NCI-H2196 (cell line): ENCODE data around the gene MIEF2.
A peak's percentile ranks its signal among the peaks of the same experiment; 100 is the strongest.

Experiments used
- DNase-seq: peaks from one replicate; lab custom pipeline; 2025; ENCODE audit not compliant: unreplicated experiment; lab: John Stamatoyannopoulos, UW

MIEF2 gene

DNA sequence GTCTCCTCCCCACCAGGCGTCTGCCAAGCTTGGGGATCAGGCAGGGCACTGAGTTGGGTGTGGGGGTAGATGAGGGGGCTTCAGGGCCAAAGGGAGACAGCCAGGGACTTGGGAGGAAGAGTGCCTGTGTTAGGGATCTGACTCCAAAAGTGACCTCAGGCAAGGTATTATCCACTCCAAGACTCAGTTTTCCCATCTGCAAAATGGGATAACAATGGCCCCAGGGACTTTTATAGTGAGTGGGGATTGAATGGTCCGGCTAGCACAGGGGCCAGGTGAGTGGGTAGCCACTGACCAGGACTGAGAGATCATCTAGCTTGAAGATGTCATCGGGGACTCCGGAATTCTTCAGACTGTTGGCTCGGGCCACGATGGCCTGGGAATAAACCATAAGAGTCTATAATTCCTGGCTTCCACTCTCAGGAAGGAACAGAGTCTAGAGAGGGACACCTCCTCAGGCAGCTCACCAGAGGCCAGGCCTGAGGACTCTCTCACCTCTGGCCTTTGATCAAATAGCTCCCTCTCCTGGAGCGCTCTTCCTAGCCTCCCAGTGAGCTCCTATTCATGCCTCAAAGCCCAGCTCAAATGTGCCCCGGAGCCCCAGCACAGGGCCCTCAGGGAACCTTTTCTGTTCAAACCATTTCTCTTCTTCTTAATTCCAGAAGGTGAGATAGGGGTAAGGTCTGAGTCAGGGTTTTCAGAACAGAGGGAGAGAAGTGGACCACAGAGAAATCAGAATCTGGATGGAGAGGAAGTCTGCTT lies 5.4 kb upstream of the MIEF2 start:
- DNase-seq = no peak

DNA sequence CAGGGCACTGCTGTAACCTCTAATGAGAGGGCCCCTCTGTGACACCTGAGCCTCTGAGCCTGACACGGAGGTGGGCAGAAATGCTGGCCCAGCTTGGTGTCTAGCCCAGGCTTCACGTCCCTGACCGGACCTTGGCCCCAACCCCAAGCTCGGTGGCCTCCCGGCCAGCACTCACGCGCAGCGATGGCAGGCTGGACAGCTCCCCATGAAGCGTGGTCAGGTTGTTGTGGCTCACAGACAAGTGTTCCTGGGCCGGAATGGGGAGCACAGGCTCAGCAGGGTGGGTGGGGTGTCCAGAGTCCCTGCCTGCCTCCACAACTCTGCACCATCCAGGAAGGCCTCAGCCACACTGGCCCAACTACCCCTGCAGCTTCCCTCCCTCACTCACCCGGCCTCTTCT lies 4.1 kb upstream of the MIEF2 start:
- no peak for DNase-seq

DNA sequence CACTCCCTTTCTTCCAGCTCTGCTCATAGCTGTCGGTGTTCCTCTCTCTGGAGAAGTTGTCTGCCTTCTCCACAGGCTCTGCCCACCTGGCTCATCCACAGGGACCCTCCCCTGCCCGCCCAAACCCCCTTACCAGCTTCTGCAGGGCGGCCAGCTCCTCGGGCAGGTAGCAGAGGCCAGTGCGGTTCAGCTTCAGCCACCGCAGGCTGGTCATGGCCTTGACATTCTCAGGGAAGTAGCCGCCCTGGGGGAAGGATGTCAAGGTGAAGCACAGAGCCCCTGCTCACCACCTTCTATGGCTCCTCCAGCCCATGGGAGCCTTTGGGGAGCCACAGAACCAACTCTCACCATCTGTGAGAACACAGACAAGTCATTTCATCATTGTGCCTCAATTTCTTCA lies 3.7 kb upstream of the MIEF2 start:
- DNase-seq = no peak

DNA sequence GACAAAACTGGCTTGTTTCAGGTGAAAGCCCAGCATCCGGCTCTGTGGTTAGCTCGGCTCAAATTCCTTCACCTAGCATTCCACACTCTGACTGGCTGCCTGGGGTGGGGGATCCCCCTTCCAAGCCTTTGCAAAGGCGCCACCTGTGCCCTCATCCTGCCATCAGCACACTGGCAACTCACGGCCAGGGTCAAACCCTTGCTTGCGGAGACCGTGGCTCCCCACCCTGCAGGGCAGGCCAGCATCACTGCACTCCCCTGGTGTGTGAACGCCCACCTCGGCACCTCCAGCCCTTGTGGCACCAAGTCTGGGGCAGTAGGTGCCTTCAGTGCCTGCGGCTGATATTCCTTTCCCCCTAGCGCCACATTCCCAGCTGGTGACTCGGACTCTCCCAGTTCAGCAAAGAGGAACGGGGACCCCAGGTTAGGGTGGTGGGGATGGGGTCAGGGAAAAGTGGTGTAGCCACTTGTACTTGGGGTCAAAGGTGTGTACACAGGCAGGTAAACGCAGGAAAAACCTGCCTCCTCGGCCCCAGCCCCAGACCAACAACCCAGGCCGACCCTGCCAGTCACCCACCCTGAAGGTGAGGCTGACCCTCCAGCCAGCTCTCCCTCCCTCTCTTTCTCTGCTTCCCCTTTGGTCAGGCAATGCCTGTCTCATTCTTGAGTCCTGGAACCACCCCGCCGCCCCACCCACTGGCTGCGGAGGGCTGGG lies 3.0 kb upstream of the MIEF2 start:
- no peak for DNase-seq

DNA sequence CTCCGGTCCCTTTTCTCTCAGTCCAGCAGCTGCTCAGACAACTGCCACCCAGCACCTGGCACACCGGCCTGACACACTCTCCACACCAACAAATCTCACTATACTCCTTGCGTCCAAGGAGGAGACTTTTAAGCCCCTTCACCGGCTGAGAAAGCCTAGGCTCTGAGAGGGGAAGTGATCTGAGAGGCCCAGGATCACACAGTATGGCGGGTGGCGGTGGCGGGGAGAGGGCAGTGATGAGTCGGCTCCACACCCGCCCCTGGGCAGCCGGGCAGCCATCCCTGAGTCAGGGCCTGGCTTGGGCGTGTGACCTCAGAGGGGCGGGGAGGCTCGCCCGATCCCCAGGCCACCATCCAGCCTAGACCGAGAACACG lies 2.5 kb upstream of the MIEF2 start:
- DNase-seq = peak; percentile 28

DNA sequence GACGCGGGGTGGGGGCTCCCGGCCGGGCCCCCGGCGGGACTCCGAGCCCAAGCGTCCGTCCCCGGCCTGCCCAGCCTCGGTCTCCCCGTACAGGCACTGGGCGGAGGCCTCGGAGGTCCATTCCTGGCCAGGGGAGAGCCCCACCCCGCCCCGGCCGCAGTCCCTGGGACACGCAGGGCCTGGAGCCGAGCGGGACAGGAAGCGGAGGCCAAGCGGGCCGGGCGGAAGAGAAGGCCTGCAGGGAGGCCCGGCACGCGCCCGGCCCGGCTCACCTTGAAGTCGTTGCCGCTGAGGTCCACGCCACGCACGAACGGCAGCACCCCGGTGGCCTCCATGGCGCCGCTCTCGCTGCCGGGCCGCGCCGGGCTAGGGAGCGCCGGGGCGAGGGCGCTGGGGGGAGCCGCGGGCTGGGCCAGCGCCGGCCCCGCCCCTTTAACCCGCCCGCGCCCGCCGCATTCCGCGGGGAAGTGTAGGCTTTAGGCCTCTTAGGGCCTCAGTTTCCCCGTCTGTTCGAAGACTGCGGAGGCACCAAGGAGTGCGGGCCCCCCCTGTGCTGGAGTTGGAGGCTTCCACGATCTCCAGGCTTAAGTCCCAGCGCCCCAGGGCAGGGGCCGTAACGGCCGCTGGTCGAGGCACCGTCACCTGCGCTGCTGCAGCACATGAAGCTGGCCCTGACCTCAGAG lies 2.0 kb upstream of the MIEF2 start, which contains the start of gene FLII:
Gene FLII (minus strand): TSS at position 383 of the 683 bp plus-strand sequence. CDS start 48 bp downstream, at position 335.
- peak; percentile 19 for DNase-seq

DNA sequence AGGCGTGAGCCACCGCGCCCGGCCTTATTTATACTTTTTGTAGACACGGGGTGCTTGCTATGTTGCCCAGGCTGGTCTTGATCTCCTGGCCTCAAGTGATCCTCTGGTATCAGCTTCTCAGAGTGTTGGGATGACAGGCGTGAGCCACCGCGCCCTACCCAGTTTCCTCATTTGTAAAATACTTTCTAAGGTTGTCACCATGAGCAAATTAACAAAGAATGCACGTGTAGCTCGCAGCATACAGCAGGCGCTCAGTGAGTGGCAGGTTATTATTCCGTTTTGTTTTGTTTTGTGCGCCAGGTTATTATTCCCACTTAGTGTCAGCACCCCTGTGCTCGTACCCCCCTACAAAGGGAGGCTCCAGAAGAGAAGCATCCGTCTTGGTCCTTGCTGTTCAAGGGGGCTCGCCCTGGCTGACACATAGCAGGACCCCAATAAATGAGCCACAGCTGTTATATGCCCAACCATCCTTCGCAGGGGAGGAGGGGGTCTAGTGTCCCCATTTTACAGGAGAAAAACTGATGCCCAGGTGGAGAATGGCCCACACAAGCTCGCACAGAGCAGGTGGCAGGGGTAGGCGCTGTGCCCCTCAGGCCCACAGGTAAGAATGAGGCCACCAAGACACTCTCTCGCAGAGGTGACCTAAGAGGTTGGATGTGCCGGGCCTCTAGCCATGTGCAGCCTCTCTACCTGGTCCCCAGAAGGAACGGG lies 686 bp upstream of the MIEF2 start:
- DNase-seq = no peak

DNA sequence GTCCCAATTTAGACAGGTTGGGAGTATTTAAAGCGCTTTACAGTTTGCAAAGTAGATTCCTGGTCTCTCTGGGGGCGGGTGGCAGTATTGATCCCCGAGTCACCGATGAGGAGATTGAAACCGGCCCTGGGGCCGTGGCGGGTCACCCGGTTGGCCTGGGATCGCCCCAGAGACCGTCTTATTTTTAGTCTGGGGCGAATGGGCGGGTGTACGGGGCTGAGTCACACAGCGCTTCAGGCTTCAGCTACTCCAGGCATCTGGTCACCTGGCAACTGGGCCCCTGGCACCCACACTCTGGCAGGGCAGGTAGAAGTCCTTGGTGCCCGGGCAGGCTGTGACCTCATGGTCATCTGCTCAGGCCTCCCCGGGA lies 669 bp downstream of the MIEF2 start:
- no peak for DNase-seq

DNA sequence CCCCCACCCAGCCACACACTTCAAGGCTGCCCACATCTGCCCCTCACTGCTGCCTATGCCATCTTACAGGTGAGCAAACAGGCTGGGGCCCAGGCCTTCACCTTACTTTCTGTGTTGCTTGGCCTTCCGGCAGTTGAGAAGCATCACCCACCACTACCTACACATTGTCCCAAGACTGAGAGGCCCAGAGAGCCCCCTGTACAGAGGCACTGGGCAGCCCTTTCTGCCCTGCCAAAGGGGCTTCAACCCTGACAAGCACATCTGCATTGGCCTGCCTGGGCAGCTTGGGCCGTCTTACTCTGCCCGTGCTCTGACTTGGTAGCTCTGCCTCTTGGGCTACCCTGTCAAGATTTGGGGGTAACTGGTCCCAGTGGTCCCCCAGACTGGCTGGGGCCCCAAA lies 1.2 kb downstream of the MIEF2 start:
- no peak for DNase-seq

DNA sequence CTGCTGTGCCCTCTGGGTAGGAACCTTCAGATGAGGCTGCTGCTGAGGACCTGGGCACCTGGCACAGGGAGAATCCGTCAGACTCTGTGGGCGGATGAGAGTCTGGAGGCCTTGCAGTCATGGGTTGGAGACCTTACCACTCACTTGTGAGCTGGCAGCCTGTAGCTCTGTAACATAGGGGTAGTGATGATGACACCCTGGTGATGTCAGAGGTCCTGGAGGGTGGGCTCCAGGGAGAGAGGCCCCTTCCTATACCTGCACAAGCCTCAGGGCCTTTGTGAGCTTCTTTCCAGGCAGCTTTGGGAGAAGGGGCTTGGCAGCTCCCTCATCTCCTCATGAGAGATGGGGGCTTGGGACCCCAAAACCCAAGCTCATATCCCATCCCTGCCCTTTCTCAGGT lies 1.6 kb downstream of the MIEF2 start:
- no peak for DNase-seq

DNA sequence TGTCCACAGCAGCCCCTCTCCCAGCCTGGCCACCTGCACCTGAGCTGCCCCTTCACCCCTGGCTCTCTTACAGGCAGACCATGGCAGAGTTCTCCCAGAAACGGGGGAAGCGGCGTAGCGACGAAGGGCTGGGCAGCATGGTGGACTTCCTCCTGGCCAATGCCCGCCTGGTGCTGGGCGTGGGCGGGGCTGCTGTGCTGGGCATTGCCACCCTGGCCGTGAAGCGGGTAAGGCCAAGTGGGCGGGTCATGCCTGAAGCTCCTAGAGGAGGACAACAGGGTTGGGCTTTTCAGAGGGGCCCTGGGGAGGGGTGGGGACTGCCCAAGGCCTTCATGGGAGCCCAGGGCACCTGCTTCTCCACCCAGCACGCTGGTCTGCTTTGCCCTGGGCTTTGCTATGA lies 2.2 kb downstream of the MIEF2 start:
- no peak for DNase-seq

DNA sequence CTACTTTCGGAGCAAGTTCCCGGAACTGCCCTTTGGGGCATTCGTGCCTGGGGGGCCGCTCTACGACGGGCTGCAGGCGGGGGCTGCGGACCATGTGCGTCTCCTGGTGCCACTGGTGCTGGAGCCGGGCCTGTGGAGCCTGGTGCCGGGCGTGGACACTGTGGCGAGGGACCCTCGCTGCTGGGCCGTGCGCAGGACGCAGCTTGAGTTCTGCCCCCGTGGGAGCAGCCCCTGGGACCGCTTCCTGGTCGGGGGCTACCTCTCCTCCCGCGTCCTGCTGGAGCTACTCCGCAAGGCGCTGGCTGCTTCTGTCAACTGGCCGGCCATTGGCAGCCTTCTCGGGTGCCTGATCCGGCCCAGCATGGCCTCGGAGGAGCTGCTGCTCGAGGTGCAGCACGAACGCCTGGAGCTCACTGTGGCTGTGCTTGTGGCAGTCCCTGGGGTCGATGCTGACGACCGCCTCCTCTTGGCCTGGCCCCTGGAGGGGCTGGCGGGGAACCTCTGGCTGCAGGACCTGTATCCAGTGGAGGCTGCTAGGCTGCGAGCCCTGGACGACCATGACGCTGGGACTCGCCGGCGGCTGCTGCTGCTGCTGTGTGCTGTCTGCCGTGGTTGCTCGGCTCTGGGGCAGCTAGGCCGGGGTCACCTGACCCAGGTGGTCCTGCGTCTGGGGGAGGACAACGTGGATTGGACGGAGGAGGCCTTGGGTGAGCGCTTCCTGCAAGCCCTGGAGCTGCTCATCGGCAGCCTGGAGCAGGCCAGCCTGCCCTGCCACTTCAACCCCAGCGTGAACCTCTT lies 3.6 kb downstream of the MIEF2 start:
- DNase-seq = no peak

DNA sequence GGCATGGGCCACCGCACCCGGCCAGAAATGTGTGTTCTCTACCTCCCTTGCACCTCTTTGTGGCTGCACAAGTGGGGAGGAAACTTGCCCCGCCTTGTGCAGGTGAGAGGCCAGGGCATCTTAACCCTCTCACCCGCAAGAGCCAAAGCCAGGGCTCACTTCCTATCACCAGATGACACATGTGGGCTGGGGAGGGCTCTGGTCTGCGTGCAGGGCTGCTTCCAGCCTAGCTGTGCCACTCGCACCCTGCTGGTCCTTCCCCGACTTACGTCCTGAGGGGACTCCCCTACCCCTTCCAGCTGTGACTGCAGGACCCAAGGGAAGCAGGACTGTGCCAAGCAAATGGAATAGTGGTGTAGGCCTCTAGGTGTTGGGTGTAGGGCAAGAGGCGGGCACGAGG lies 6.9 kb downstream of the MIEF2 start:
- DNase-seq = no peak

DNA sequence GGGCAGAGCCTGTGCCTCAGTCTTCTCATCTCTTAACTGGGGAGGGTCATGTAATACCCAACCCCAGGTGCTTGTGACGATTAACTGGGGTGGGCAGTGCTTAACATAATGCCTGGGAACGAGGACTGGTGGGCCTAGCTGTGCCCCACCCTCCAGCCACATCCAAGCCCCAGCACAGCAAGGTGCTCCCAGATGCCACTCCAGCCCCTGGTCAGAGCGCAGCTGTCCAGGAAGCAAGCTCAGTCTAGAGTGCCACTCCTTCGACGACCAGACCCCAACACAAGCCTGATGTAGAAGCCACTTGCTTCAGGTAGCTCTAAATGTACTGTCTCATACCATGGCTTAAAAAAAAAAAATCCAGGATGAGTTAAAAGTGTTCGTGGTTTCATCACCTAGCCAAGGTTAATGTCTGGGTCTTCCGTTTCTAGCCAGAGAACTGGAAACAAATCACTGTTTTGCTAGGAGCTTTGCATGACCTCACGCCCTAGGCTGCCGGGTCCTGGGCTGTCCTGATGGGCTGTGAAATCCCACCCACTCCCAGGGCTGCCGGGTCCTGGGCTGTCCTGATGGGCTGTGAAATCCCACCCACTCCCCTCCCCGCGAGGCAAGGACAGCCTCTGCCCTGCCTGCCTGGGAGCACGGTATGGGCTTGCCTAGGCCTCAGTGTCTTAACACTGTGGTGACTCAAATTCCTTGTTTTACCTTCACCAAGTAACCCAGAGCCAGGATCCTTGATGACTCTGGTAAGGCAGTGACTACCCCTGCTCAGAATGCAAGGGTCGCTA lies 7.7 kb downstream of the MIEF2 start:
- no peak for DNase-seq

DNA sequence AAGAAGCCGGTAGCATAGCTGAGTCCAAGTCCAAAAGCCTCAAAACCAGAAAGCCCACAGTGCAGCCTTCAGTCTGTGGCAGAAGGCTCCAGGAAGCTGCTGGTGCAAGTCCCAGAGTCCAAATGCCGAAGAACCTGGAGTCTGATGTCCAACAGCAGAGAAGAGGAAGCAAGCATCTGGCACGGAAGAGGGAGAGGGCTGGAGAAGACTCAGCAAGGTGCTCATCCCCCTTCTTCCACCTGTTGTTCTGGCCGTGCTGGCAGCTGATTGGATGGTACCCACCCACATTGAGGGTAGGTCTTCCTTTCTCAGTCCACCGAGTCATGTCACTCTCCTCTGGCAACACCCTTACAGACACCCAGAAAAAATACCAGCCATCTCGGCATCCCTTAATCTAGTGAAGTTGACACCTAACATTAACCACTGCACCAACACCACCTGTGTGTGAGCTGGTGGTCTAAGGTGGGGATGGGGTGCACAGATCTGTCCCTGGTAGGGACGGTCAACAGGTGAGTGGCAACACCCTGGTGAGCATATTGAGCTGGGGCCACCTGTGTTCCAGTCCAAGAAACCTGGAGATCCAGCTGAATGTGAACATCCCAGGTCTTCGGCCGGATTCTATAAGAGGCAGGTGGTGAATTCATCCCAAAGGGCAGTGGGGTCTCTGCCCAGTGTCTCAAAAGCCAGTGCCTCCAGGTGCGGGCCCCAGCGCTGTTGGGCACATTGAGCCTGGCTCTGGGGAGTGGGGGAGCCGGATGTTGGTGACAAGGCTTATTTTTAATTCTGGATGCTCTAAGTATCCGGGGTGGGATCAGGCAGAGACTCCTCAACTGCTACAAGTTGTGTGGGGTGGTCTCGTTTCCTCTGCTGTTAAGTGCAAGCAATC lies 9.8 kb downstream of the MIEF2 start:
- DNase-seq = no peak

DNA sequence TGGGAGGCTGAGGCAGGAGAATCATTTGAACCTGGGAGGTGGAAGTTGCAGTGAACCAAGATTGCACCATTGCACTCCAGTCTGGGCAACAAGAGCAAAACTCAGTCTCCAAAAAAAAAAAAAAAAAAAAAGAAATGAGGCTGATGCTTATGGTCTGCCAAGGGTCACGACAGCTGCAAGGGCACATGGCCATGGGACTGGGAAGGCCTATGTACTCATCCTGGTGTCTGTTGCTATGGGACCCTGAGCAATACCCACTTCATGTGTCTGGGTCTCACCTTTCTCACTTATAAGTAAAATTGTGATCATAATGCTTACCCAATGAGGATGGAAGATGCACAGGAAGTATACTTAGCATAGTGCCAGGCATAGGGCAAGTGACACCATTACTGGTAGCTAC lies 16.6 kb downstream of the MIEF2 start:
- no peak for DNase-seq

DNA sequence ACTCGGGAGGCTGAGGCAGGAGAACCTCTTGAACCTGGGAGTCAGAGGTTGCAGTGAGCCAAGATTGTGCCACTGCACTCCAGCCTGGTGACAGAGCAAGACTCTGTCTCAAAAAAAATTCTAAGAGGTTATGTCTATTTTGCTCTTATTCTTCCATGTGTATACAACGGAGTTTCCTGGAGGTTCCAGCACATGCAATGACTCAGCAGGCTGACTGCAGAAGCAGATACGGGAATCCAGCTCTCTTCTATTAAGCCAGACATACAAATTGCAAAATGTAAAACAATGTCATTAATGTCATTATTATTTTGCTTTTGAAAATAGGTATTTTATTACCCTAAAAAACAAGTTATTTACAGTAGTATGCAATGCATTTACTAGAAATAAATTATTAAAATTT lies 18.4 kb downstream of the MIEF2 start:
- DNase-seq = no peak

DNA sequence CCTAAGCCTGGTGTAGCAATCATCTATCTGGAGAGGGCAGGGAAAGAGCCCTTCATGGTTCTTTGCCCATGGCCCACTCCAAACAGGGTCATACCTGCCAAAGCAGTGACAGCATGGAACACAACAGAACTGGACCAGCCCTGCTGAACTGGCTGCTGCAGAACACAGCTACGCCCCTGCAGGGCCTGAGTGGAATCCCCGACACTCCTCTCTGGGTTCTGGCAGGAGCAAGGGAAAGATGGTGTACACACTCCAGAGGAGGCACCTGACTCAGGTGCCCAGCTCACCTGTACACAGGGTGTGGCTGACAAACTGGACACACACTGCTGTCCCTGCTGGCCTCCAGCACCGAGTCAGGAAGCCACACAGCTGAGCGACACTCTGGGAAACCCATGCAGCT lies 19.8 kb downstream of the MIEF2 start:
- no peak for DNase-seq

DNA sequence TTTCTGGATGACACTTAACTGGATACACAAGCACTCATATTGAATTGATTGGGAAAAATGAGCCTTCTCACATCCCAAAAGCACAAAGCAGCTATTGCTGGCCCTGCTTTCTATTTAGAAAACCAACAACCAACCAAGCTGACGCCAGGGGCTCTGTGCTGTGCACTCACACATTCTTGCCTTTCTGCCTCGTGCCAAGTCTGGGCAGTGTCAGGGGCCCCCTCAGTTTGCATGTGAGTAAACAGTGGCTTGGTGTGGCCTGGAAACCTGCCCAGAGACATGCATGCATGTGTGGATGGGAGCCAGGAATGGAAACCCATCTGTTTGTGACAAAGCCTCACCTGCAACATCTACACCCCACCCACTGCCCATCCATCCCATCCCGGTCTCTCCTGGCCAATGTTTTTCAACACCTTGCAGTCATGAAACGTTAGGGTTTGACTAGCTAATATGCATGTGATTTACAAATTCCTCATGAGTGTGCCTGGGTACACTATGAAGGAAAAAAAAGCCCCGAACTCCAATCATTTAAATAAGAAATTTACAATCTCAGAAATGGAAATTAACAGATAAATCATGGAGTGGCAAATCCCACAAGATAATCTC lies 20.4 kb downstream of the MIEF2 start:
- no peak for DNase-seq
